Activated CD4-positive, alpha-beta T cell treated with anti-CD3 and anti-CD28 coated beads for 48 hours (primary cell): ENCODE measurements around the gene STAT2.
"Not testable (repeated sequence)": the region's sequence is repeated elsewhere in the genome, so short reads cannot be mapped to it uniquely, and the experiment has no call there.

Experiments used
- DNase-seq: peaks from one replicate; pipeline ENCODE4 v3.0.0-alpha.2; 2020

The STAT2 gene

DNA sequence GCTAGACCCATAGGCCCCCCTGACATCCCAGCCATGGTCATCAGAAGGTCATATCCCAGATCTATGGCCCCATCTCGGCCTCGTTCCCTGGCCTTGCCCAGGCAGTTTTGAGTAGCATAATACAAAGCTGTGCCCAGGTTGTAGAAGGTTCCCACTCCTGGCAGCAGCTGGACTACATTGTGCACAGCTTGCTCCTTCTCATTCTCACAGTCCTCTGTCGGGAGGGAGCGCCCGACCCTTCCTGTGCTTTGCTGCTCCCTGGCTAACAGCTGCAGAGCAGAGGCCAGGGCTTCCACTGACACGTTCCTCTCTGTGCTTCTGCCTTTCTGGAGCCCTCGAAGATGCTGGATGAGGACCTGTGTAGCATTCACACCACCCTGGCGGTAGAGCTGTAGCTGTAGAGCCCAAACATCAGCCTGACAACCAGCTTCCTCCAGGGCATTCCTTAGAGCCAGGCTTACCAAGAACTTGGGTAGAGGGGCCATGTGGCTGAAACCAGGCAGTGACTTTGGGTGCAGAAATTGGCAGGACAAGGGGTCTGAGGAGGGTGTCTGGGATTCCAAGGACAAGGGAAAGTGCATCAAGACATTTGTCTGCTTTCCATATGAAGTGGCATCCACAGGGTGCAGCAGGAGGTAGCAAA, 1.7 kb upstream of the STAT2 start:
- DNase-seq, result no peak

DNA sequence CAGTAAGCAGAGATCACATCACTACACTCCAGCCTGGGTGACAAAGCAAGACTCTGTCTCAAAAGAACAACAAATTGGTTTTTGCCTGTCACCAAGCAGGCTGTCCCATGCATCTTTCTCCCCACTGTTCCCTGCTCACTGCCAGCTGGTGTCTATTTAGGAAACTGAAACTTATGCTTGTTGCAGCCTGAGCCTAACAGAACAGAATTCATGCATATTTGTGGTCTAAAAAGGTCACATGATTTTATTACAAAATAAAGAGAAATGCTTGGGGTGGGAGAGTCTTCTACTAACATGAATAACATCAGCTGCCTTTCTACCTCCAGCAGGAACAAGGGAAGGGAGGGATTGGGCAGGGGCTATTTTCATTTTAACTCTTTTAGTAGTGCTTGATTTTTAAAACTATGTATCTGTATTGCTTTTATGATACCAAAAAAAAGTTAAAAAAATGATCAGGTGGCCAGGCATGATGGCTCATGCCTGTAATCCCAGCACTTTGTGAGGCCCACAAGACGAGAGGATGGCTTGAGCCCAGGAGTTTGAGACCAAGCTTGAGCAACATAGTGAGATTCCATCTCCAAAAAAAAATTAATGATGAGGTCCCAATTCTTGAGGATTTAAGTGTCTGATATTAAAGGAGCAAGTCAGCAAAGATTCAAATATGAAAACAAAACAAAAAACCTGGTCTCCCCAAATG, 923 bp downstream of the STAT2 start:
- no peak for DNase-seq

DNA sequence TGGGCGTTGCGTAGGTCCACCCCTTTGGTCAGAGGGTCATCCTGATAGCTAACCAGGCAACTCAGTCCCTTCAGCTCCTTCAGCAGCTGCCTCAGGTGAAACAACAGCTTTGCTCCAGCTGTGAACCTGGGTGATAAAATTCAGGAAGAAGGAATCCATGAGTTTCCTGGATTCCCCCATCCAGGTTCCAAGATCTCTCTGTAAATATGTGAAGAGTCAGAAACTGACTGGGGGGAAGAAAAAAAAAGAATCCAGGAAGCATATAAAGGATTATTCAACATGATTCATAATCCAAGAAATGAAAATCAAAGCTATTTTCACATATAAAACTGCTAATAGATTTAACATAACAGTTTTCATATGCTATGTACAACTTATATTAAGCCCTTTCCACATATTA, 8.6 kb downstream of the STAT2 start:
- DNase-seq, result no peak

DNA sequence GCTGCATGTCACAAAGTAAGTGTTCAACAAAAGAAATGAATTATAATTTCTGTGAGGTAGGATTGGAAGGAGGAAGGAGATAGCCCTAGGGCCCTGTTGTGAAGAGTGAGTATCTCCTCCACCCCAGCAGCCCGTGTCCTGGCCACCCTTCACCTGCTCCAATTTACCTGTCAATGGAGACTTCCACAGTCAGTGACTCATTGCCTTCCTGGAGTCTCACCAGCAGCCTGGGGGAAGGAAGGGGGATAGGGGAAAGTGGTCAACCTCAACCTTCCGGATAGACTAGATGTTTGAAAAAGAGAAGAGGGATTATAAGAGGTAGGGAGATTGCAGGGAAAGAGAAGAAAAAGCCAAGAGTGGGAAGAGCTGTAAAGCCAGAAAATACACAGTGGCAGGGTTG, 9.2 kb downstream of the STAT2 start:
- no peak for DNase-seq

DNA sequence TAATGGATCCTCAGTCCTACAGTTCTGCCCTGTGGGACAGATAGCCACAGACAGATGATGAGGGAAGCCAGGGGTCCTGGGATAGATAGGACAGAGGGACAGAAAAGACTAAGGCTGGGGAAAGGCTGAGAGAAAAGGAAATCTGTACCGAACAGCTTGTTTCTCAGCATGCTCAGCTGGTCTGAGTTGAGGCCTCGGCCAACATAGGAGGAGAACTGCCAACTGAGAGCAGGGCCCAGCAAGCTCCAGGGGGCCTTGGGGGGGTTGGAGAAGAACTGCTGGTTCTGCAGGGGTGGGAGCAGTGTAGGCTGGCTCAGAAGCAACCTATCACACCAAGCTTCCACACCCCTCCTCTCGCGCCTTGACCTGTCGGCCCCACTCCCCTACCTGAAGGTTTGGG, 11.1 kb downstream of the STAT2 start:
- no peak for DNase-seq

DNA sequence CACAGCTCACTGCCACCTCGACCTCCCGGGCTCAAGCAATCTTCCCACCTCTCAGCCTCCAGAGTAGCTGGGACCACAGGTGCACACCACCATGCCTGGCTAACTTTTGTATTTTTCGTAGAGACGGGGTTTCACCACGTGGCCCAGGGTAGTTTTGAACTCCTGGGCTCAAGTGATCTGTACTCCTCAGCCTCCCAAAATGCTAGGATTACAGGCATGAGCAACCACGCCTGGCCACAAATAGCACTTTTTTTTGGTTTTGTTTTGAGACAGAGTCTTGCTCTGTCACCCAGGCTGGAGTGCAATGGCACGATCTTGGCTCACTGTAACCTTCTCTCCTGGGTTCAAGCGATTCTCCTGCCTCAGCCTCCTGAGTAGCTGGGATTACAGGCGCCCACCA, 12.7 kb downstream of the STAT2 start:
- DNase-seq, result not testable (repeated sequence)

DNA sequence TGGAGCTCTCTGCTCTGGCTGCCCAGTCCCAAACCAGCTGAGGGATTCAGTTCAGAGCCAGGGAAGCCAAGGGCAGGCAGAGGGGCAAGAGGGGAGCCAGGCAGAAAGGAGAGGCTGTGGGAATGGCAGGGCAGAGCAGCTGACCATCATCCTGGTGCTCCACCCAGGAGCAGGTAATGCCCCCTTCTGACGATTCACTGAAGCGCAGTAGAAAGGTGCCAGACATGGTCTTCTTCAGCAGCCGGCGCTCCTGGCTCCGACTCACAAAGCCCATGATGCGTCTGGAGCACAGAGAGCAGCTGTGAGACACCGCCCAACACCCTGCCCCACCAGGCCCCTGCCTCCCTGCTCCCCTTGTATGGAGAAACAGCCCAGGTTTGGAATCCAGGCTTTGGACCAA, 13.2 kb downstream of the STAT2 start:
- DNase-seq, result peak; percentile 37

DNA sequence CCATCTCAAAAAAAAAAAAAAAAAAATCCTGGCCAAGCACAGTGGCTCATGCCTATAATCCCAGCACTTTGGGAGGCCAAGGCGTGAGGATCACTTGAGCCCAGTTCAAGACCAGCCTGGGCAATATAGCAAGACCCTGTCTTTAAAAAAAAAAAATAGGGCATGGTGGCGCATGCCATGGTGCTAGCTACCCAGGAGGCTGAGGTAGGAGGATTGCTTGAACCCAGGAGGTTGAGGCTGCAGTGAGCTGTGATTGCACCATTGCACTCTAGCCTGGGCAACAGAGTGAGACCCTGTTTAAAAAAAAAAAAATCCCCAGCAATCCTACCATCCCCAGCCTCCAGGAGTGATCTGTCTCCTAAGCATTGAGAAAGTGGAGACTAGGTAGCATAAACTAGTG, 17.6 kb downstream of the STAT2 start:
- not testable (repeated sequence) for DNase-seq

DNA sequence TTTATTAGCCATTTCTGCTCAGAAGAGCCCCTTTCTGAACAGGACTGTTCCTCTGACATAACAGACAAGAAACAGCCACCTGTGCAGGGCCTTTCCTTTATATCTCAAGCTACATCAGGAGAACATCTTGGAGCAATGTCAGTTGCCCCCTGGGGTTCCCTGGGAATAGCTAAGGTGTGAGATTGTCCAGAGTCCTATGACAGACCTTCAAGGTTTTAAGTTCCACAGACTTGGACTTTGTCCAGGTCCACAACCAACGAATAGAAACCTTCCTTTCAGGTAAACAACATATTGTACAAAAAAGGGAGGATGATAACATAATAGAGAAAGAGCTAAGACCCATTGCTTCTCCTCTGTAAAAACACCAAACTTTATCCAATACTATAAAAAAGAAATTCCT, 18.3 kb downstream of the STAT2 start:
- no peak for DNase-seq

DNA sequence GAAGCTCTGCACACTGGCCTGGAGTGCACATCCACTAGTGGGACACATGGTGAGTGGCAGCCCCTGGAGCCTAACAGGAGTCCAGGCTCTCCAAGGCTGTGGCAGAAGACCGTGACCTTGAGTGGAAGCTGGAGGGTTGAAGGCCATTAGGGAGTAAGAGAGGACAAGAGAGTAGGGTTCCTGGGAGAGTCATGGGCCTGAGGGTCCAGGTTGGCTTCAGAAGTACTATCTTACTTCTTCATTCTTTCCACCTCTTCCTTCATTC, 20.8 kb downstream of the STAT2 start:
- DNase-seq, result no peak

DNA sequence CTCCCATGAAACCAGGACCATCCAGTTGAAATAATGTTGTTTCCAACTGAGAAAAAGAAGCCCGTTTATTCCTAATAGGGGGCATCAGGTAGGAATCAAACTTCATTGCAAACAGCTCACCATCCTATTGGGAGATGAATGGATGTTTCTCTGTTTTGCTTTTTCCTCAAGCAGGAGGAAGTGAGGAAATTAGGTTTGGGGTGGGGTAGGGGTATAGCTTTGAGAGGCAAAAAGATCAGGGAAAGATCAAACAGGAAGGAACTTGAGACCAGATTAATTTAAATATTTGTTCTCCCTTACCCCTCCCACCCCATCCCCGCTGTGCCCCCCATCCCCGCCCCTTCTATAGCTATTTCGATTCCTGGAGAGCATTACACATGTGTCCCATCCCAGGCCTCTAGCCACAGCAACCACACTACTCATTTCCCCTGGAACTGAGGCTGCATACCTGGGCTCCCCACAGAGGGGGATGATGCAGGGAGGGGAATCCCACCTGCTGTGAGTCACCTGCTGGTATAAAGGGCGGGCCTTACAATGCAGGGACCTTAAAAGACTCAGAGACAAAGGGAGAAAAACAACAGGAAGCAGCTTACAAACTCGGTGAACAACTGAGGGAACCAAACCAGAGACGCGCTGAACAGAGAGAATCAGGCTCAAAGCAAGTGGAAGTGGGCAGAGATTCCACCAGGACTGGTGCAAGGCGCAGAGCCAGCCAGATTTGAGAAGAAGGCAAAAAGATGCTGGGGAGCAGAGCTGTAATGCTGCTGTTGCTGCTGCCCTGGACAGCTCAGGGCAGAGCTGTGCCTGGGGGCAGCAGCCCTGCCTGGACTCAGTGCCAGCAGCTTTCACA, 21.4 kb downstream of the STAT2 start, which contains the start of gene IL23A:
Gene IL23A (plus strand): TSS at position 577 of the 850 bp plus-strand sequence. CDS start 161 bp downstream, at position 738.
- peak; percentile 91 for DNase-seq

DNA sequence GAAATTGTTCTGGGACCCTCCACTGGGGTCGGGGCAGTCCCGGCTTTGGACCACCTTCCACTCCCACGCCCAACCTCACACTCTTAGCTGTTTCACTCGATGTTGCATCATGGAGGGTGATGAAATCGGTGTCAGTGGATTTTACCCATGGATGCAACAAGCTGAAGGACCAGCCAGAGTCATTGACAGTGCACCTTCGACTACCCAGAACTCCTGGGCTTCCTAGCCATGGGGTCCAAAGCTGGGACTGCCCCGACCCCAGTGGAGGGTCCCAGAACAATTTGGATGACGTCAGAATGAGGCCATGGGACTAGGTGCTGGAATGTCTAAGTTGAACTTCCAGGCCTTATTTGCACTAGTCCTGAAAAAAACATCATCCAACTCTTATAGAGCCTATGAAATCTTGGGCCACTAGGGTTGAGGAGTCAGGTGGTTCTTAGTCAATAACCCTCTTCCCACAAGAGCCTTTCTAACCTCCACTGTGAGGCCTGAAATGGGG, 22.1 kb downstream of the STAT2 start:
- no peak for DNase-seq

DNA sequence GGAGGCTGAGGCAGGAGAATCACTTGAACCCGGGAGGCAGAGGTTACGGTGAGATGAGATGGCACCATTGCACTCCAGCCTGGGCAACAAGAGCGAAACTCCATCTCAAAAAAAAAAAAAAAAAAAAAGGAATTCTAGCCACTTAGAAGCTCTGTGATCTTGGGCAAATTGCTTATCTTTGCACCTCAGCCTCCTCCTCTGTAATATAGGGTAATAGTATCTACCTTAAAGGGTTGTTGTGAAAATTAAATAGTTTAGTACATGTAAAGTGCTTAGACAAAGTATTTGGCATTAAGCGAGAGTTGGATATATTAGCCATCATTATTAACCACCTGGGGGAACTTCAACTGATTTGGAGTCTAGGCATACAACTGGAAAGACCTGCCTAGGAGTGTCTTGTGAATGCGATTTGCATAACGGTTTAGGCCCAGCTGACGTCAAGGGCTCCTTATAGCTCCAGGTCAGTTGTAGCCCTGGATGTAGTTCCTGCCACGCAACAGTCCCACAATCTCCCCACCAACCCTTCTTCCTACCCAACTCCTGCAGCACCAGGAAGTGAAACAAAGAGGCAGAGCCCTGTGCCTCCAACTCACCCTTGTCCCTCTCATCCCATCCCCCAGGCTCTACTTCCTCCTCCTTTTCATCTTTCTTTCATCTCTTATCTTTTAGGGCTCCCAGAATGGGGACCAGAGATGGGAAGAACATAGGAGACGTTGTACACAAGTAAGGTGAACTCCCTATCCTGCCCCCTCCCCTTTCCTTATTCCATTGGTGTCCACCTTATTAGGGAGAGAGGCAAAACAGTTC, 23.3 kb downstream of the STAT2 start:
- no peak for DNase-seq

DNA sequence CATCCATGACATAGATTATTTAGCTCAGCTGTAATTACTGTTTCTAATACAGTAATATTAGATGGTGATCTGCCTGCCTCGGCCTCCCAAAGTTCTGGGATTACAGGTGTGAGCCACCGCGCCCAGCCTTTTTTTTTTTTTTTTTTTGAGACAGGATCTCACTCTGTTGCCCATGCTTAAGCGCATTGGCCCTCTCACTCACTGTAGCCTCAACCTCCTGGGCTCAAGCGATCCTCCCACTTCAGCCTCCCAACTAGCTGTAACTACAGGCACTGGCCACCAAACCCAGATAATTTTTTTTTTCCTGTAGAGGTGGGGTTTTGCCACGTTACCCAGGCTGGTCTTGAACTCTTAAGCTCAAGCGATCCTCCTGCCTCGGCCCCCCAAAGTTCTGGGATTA, 24.4 kb downstream of the STAT2 start:
- not testable (repeated sequence) for DNase-seq

DNA sequence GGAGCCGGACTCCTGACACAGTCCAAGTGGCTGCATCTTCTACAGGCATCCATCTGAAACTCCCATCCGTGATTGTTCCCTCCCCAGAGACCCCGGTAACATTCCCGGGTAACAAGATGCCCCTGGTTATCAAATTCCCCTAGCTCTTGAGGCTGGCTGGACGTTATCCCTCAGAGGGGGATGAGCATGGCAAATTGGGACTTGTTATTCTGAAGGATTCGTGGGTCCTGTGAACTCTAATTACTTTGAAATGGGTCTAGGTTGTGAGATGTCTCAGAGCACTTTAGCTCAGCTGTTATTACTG, 25.5 kb downstream of the STAT2 start:
- no peak for DNase-seq

DNA sequence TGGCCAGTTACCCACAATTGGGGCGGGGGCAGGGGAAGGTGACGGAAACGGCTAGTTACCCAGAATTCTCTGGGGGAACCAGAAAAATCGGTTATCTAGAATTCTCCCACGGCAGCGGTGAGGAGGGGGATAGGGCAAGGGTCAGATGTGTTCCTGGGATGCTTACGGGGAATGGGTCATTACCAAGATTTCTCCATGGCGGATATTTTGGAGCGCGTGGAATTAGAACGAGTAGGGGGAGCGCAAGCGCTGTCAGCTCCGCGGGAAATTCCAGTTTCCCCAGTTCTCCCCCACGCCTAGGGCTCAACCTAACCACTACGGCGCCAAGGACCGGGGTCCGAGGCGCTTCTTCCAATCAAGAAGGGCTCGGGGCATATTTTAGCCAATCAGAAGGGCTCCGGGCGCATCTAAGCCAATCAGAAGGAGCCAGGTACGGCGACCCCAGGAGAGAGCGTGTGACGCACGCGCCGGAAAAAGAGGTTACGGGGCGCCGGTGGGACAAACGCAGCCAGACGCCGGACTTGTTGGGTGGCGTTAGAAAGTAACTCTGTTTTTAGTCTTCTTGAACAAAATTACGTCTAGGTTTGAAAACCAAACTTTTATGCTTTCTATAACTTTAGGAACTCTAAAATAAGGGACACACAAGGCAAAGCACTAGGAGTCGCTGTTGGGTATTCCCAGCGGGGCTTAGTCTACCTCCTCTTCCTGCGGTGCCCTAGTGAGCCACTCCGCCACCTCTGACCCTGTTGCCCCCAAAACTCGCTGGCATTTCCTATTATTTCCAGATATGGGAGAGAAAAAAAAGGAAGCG, 26.0 kb downstream of the STAT2 start, which contains the start of gene PAN2:
Gene PAN2 (minus strand): TSS at position 322 of the 811 bp plus-strand sequence. CDS start 906 bp downstream, outside the sequence.
- peak; percentile 95 for DNase-seq

DNA sequence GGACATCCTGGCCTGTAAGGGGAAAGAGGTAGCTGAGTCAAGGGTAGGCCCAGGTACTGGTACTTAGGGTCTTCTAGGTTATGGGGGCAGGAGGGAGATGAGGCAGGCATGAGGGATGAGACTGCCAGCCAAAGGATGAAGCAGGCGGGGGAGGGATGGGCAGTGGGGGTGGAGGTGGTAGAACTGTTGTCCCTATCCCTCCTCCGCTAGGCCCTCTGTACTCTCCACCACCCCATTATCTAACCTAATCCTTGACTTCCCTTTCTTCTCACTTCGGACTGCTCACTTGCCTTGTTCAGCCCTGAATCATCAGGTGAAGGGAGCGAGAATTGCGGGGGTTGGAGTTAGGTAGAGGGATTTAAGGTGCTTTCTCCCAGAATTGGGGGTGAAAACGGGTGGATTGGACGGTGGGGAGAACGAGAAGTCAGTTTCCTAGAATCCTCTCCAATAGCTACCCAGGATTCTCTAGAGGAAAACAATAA, 26.7 kb downstream of the STAT2 start:
- DNase-seq, result no peak

DNA sequence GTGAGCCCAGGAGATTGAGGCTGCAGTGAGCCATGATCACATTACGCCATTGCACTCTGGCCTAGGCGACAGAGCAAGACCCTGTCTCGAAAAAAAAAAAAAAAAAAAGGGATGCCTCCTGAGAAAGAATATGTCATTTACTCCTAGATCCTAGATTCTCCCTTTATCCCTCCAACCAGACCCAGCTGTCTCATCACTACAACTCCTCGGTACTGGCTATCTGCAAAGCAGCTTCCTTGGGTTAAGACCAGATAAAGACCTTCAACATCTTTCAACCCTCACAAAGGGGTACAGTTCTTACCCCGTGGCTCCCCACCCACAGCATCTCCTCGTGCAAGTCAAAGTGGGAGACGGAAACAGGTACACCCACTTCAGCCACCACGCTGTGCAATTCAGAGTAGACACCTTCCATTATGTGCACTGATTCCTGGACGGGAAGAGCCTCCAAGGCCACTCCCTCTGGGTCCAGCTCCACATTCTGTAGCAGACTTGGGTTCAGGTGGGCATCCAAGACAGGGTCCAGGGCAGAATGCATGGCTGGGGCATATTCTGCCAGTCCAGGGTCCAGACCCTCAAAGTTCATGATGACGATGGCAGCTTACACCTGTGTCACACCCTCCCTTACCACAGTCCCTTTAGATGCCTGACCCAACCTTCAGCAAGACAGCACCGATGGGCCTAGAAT, 27.3 kb downstream of the STAT2 start:
- DNase-seq, result no peak

DNA sequence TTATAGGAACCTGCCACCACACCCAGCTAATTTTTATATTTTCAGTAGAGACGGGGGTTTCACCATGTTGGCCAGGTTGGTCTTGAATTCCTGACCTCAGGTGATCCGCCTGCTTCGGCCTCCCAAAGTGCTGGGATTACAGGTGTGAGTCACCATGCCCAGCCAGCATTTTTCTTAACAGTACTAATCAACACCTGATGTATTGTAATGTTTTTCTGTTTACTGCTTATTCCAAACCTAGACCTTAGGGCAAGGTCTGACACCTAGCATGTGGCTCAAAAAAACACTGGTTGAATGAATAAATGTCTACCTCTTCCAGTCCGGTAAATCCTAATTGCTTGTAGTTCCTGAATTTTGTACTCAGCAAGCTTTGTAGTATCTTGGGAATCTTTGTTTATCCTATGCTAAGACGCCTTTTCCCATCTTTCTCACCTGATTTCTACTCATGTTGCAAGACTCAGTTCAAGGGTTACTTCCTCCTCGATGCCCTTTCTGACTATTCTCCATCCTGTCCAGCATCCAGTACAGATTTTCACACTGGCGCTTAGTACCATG, 28.9 kb downstream of the STAT2 start:
- DNase-seq, result no peak

DNA sequence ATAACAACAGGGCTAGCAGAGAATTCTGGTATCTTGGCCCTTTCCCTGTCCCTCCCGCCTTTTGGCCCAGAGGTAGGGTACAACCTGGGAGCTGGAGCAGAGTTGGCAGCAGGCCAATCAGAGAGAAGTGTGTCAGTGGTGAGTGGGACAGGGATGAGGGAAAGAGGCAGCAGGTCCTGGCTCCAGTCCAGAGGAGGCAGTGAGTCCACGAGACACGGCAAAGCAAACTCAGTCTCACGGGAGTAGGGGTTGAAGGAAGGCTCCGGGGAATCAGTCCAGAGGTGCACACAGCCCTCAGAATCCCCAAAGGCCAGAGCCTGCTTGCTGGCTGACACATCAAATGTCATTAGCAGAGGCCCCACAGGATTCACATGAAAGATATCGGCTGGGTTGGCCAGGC, 33.4 kb downstream of the STAT2 start:
- DNase-seq, result no peak

DNA sequence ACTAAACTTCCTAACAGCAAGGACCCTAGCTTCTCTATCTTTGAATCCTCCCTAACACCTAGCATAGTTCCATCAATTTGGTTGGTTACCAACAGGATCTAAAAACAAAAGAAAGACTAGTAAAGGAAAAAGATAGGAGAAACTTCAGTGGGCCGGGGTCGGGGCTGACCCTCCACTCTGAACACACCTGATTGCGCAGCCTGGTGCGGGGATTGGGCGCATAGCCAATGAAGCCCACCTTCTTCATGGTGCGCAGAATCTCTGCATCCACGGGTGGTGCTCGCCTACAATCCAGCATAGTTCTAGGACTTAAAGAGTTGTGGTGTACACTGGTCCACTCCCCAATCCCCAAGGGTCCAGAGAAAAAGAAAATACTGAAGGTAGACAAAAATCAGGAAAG, 33.8 kb downstream of the STAT2 start:
- DNase-seq, result no peak
